Measurements from ENCODE around the gene NAT16. TPM values are rescaled to one million over a fixed set of nuclear protein-coding genes. Genes with fewer than 3 reads are reported as not detected.

Gene NAT16
- total RNA-seq, 2 donors from 2014 or later = not detected

DNA sequence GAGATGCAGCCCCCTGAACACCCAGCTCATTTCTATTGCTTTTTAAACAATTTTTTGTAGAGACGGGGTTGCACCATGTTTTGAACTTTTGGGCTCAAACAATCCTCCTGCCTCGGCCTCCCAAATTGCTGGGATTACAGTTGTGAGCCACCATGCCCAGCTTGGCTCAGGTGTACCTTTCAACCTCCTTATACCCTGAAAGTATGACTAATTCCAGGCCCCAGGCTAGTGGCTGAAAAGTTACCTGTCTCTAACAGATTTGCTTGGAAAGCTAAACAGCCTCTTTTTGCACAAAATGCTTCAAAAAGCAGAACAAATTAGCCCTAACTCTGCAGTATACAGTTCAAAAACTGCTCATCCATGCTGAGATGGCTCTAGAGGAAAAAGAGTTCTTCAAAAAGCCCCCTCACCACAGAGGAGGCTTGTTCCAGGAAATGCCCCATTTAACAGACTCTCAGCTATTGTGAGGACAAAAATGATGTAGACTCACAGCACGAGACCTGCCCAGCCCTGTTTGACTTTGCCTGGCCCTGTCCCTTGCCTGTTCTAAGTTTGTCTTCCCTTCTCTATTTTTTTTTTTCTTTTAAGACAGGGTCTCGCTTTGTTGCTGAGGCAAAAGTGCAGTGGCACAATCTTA lies 39.2 kb downstream of the NAT16 start:
- no peaks in the 10 kb centered on the region for H3K27me3 ChIP-seq (replicated peaks; ENCODE audit: insufficient read depth)
- 71% methylated on average over 4 of the region's 4 CpGs for WGBS
- H3K36me3 ChIP-seq = no peaks in the 10 kb centered on the region
- no peak for TF ChIP-seq POLR2AphosphoS5 (IDR thresholded peaks at IDR 0.05)
- no peak for TF ChIP-seq POLR2A (IDR thresholded peaks at IDR 0.05)
- TF ChIP-seq, protein P1, sequence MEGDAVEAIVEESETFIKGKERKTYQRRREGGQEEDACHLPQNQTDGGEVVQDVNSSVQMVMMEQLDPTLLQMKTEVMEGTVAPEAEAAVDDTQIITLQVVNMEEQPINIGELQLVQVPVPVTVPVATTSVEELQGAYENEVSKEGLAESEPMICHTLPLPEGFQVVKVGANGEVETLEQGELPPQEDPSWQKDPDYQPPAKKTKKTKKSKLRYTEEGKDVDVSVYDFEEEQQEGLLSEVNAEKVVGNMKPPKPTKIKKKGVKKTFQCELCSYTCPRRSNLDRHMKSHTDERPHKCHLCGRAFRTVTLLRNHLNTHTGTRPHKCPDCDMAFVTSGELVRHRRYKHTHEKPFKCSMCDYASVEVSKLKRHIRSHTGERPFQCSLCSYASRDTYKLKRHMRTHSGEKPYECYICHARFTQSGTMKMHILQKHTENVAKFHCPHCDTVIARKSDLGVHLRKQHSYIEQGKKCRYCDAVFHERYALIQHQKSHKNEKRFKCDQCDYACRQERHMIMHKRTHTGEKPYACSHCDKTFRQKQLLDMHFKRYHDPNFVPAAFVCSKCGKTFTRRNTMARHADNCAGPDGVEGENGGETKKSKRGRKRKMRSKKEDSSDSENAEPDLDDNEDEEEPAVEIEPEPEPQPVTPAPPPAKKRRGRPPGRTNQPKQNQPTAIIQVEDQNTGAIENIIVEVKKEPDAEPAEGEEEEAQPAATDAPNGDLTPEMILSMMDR (IDR thresholded peaks at IDR 0.05) = no peak
- H3K4me1 ChIP-seq (replicated peaks) = no peaks in the 10 kb centered on the region
- no peak overlapping the region for H3K4me3 ChIP-seq
- intact Hi-C loops (cut with DNase I) = loop anchor here (5.0 kb wide), 1 partner anchor 141 kb away; no protein-coding TSS in a partner anchor
- H3K9me3 ChIP-seq = no peaks in the 10 kb centered on the region
- DNase-seq (ENCODE audit: low spot score) = no peak
- H3K27ac ChIP-seq = no peak overlapping the region

DNA sequence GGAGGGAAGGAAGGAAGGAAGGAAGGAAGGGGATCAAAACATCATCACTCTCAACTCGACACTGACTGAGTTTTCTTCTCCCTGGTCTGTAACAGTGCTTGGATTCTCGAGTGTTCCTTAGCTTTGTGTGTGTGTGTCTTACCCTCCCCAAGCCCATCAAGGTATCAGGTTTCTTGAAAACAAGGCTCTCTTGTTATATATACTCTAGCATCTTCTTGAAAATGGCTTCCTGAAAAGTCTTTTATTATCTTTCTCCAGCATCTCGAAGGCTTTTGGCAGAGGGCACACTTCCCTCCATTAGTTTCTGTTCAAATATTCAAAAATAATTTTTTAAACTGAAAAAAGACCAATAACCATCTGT lies 39.8 kb downstream of the NAT16 start:
- 24% methylated on average over 3 of the region's 3 CpGs for WGBS
- no peak overlapping the region for H3K4me3 ChIP-seq
- no peaks in the 10 kb centered on the region for H3K36me3 ChIP-seq
- intact Hi-C loops (cut with DNase I) = loop anchor here (5.0 kb wide), 1 partner anchor 142 kb away; no protein-coding TSS in a partner anchor
- no peak overlapping the region for H3K27ac ChIP-seq
- H3K27me3 ChIP-seq (replicated peaks; ENCODE audit: insufficient read depth) = no peaks in the 10 kb centered on the region
- DNase-seq (ENCODE audit: low spot score) = no peak
- no peaks in the 10 kb centered on the region for H3K9me3 ChIP-seq
- no peaks in the 10 kb centered on the region for H3K4me1 ChIP-seq (replicated peaks)
- TF ChIP-seq POLR2AphosphoS5 (IDR thresholded peaks at IDR 0.05) (no peak), POLR2A (IDR thresholded peaks at IDR 0.05) (no peak)
- TF ChIP-seq, protein P1 (IDR thresholded peaks at IDR 0.05) = no peak

DNA sequence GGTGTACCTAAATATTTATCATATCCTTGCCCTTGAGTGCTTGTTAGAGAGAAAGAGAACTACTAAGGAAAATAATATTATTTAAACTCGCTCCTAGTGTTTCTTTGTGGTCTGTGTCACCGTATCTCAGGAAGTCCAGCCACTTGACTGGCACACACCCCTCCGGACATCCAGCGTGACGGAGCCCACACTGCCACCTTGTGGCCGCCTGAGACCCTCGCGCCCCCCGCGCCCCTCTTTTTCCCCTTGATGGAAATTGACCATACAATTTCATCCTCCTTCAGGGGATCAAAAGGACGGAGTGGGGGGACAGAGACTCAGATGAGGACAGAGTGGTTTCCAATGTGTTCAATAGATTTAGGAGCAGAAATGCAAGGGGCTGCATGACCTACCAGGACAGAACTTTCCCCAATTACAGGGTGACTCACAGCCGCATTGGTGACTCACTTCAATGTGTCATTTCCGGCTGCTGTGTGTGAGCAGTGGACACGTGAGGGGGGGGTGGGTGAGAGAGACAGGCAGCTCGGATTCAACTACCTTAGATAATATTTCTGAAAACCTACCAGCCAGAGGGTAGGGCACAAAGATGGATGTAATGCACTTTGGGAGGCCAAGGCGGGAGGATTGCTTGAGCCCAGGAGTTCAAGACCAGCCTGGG lies 41.8 kb downstream of the NAT16 start:
- WGBS = 11% methylated on average over 16 of the region's 16 CpGs
- Histone ChIP-seq H3K4me3 (no peak overlapping the region), H3K9me3 (no peaks in the 10 kb centered on the region), H3K36me3 (no peaks in the 10 kb centered on the region), H3K27ac (no peak overlapping the region), H3K27me3 (replicated peaks; ENCODE audit: insufficient read depth) (no peaks in the 10 kb centered on the region), H3K4me1 (replicated peaks) (no peaks in the 10 kb centered on the region)
- TF ChIP-seq POLR2A (IDR thresholded peaks at IDR 0.05) (no peak), POLR2AphosphoS5 (IDR thresholded peaks at IDR 0.05) (peak; percentile 28)
- TF ChIP-seq, protein P1 (IDR thresholded peaks at IDR 0.05) = peak; percentile 62 to 66 (median 64)
- intact Hi-C loops (cut with DNase I) = loop anchor here (2.0 kb wide), 1 partner anchor 44 kb away; no protein-coding TSS in a partner anchor
- peak; percentile 43 for DNase-seq (ENCODE audit: low spot score)

DNA sequence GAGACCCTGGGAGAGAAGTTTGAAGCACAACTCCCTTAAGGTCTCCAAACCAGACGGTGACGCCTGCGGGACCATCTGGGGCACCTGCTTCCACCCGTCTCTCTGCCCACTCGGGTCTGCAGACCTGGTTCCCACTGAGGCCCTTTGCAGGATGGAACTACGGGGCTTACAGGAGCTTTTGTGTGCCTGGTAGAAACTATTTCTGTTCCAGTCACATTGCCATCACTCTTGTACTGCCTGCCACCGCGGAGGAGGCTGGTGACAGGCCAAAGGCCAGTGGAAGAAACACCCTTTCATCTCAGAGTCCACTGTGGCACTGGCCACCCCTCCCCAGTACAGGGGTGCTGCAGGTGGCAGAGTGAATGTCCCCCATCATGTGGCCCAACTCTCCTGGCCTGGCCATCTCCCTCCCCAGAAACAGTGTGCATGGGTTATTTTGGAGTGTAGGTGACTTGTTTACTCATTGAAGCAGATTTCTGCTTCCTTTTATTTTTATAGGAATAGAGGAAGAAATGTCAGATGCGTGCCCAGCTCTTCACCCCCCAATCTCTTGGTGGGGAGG lies 42.4 kb downstream of the NAT16 start:
- H3K27me3 ChIP-seq (replicated peaks; ENCODE audit: insufficient read depth) = no peaks in the 10 kb centered on the region
- H3K36me3 ChIP-seq = no peaks in the 10 kb centered on the region
- TF ChIP-seq POLR2A (IDR thresholded peaks at IDR 0.05) (no peak), POLR2AphosphoS5 (IDR thresholded peaks at IDR 0.05) (no peak)
- H3K27ac ChIP-seq = no peak overlapping the region
- DNase-seq (ENCODE audit: low spot score) = no peak
- H3K4me1 ChIP-seq (replicated peaks) = no peaks in the 10 kb centered on the region
- no peaks in the 10 kb centered on the region for H3K9me3 ChIP-seq
- intact Hi-C loops (cut with DNase I) = loop anchor here (2.0 kb wide), 1 partner anchor 43 kb away; no protein-coding TSS in a partner anchor
- WGBS = 80% methylated on average over 9 of the region's 9 CpGs
- H3K4me3 ChIP-seq = no peak overlapping the region

DNA sequence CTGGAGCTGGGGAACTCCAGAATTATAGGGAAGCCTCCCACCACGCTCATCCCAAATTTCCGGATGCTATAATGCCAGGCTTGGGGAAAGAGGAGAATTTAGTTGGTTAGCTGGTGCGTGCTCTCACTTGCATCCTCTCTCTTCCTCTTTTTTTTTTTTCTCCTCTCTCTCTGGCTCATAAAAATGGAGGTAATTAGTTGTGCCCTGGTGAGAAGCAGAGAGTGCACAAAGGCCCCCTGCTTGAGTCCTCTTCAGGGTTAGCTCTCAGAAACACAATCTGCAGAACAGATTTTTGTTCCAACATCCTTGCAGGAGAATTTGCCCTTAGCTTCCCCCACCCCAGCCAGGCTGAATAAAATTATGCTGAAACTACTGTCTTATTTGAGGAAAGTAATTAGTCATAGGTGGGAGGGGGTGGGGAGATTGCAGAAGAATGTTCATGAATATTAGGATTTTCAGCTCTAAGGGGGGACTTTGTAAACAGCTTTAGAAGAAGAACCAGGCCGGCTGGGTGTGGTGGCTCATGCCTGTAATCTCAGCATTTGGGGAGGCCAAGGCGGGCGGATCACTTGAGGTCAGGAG lies 45.6 kb downstream of the NAT16 start:
- TF ChIP-seq, protein P1 (IDR thresholded peaks at IDR 0.05) = no peak
- TF ChIP-seq POLR2AphosphoS5 (IDR thresholded peaks at IDR 0.05) (no peak), POLR2A (IDR thresholded peaks at IDR 0.05) (no peak)
- WGBS = 79% methylated on average over 6 of the region's 6 CpGs
- intact Hi-C loops (cut with DNase I) = no loop called here
- Histone ChIP-seq H3K4me1 (replicated peaks) (no peaks in the 10 kb centered on the region), H3K9me3 (no peaks in the 10 kb centered on the region), H3K27me3 (replicated peaks; ENCODE audit: insufficient read depth) (no peaks in the 10 kb centered on the region), H3K4me3 (no peak overlapping the region), H3K27ac (no peak overlapping the region), H3K36me3 (no peaks in the 10 kb centered on the region)
- no peak for DNase-seq (ENCODE audit: low spot score)
